MM.1S (cell line): ENCODE data around the gene TMEM101.

ENCODE experiments used
- DNase-seq: peaks from one replicate; pipeline ENCODE4 v3.0.0-alpha.2; 2015
- H2AFZ ChIP-seq: fragments of 300-600 bp; sonication (generic); 2 replicates; pipeline ENCODE4 v1.6.0; 2016; ENCODE audit warnings: antibody characterized with exemption, low read length
- H3F3A ChIP-seq: fragments of 300-600 bp; sonication (generic); 2 replicates; pipeline ENCODE4 v1.6.1; 2016; ENCODE audit warnings: mild to moderate bottlenecking, antibody characterized with exemption, low read length, moderate library complexity, mixed read lengths; ENCODE audit not compliant: insufficient read depth
- H3K27ac ChIP-seq: fragments of 300-600 bp; sonication (generic); 2 replicates; pipeline ENCODE4 v1.5.1; 2016; ENCODE audit warnings: mild to moderate bottlenecking, low read length
- H3K27me3 ChIP-seq: fragments of 300-600 bp; sonication (generic); replicated peaks from 2 replicates; pipeline ENCODE4 v1.6.0; 2016; ENCODE audit warnings: low read length; ENCODE audit not compliant: insufficient read depth
- H3K36me3 ChIP-seq: fragments of 300-600 bp; sonication (generic); replicated peaks from 2 replicates; pipeline ENCODE4 v1.6.1; 2016; ENCODE audit warnings: mild to moderate bottlenecking, low read length, mixed read lengths; ENCODE audit not compliant: insufficient read depth
- H3K4me1 ChIP-seq: fragments of 300-600 bp; sonication (generic); 2 replicates; pipeline ENCODE4 v1.6.1; 2016; ENCODE audit warnings: low read length, mixed read lengths
- H3K4me2 ChIP-seq: fragments of 300-600 bp; sonication (generic); 2 replicates; pipeline ENCODE4 v1.6.0; 2016; ENCODE audit warnings: low read depth, low read length
- H3K4me3 ChIP-seq: fragments of 300-600 bp; sonication (generic); 2 replicates; pipeline ENCODE4 v1.5.1; 2016; ENCODE audit warnings: low read length, mixed read lengths
- H3K79me2 ChIP-seq: fragments of 300-600 bp; sonication (generic); 2 replicates; pipeline ENCODE4 v1.6.1; 2016; ENCODE audit warnings: mixed run types, low read length, mixed read lengths
- H3K9ac ChIP-seq: fragments of 300-600 bp; sonication (generic); 2 replicates; pipeline ENCODE4 v1.6.1; 2016; ENCODE audit warnings: low read length, mixed read lengths
- H3K9me2 ChIP-seq: fragments of 300-600 bp; sonication (generic); replicated peaks from 2 replicates; pipeline ENCODE4 v1.6.1; 2016; ENCODE audit warnings: mild to moderate bottlenecking, low read length, mixed read lengths; ENCODE audit not compliant: insufficient read depth
- H3K9me3 ChIP-seq: fragments of 300-600 bp; sonication (generic); replicated peaks from 2 replicates; pipeline ENCODE4 v1.6.1; 2016; ENCODE audit warnings: mild to moderate bottlenecking, low read length, mixed read lengths; ENCODE audit not compliant: insufficient read depth
- H4K20me1 ChIP-seq: fragments of 300-600 bp; sonication (generic); 2 replicates; pipeline ENCODE4 v1.6.1; 2016; ENCODE audit warnings: mild to moderate bottlenecking, low read length, moderate library complexity, mixed read lengths; ENCODE audit not compliant: insufficient read depth
- EZH2 ChIP-seq: fragments of 300-600 bp; sonication (generic); optimal IDR thresholded peaks from 2 replicates; pipeline ENCODE3; 2017; ENCODE audit warnings: low read depth, mild to moderate bottlenecking, antibody characterized with exemption, low read length, mixed read lengths
- EZH2phosphoT487 ChIP-seq: fragments of 300-600 bp; sonication (generic); IDR thresholded peaks from 2 replicates; pipeline ENCODE4 v1.6.1; 2018; ENCODE audit warnings: antibody characterized with exemption, low read length
- TF ChIP-seq, protein P1 (sequence below): fragments of 300-600 bp; sonication (generic); IDR thresholded peaks from 2 replicates; pipeline ENCODE4 v1.5.1; 2016; ENCODE audit warnings: antibody characterized with exemption, low read length, mixed read lengths

The TMEM101 gene

DNA sequence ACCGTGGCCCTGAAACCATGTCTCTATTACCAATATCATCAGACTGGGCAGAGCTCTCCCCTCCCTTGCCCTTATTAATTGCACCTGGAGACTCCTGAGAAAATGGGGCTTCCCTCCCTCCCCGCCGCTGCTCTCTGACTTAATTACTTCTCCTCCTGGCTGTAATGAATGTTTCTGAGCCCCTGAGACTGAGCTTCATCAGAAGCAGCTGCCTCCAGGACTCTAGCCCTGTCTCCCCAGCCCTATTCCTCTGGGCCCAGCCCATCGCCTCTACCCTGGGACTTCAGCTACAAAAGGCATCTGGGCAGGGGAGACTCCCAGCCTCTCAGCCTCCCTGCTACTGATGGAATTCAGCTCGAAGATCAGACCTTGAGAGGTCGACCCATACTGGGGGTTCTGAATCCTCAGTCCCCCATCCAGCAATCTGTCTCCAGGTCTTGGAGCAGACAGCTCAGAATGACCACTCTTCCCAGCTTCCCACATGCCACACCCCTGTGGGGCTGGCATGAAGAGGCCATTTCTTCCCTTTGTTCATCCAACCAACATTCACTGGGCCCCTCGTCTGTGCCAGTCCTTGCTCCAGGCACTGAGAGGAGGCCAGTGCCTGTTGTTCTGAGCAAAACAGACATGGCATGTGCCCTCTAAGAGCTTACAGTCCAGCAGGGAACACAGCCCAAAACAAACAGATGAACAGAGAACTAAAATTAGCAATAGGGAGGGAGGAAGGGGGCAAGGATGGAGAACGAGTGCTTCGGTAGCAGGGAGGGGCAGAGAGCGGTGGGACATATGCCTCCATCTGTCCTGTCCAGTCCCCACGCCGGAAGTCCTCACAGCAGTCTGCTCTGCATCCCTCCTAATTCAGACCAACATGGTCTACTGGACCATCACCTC, 27.4 kb downstream of the TMEM101 start:
- Histone ChIP-seq H3K27ac (no peak overlapping the region), H3K4me1 (peaks cover 13% of the 10 kb centered on the region), H3F3A (no peaks in the 10 kb centered on the region), H3K27me3 (no peaks in the 10 kb centered on the region), H3K4me3 (no peak overlapping the region), H3K9me3 (no peaks in the 10 kb centered on the region), H3K79me2 (no peaks in the 10 kb centered on the region), H3K4me2 (peak overlapping the region; percentile 55; the same call in 1 of the 2 replicates), H3K36me3 (no peaks in the 10 kb centered on the region), H2AFZ (peak overlapping the region; percentile 19), H3K9me2 (no peaks in the 10 kb centered on the region), H3K9ac (no peak overlapping the region), H4K20me1 (no peaks in the 10 kb centered on the region)
- no peak for DNase-seq
- TF ChIP-seq EZH2 (no peak), EZH2phosphoT487 (no peak)
- TF ChIP-seq, protein P1, sequence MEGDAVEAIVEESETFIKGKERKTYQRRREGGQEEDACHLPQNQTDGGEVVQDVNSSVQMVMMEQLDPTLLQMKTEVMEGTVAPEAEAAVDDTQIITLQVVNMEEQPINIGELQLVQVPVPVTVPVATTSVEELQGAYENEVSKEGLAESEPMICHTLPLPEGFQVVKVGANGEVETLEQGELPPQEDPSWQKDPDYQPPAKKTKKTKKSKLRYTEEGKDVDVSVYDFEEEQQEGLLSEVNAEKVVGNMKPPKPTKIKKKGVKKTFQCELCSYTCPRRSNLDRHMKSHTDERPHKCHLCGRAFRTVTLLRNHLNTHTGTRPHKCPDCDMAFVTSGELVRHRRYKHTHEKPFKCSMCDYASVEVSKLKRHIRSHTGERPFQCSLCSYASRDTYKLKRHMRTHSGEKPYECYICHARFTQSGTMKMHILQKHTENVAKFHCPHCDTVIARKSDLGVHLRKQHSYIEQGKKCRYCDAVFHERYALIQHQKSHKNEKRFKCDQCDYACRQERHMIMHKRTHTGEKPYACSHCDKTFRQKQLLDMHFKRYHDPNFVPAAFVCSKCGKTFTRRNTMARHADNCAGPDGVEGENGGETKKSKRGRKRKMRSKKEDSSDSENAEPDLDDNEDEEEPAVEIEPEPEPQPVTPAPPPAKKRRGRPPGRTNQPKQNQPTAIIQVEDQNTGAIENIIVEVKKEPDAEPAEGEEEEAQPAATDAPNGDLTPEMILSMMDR = no peak

DNA sequence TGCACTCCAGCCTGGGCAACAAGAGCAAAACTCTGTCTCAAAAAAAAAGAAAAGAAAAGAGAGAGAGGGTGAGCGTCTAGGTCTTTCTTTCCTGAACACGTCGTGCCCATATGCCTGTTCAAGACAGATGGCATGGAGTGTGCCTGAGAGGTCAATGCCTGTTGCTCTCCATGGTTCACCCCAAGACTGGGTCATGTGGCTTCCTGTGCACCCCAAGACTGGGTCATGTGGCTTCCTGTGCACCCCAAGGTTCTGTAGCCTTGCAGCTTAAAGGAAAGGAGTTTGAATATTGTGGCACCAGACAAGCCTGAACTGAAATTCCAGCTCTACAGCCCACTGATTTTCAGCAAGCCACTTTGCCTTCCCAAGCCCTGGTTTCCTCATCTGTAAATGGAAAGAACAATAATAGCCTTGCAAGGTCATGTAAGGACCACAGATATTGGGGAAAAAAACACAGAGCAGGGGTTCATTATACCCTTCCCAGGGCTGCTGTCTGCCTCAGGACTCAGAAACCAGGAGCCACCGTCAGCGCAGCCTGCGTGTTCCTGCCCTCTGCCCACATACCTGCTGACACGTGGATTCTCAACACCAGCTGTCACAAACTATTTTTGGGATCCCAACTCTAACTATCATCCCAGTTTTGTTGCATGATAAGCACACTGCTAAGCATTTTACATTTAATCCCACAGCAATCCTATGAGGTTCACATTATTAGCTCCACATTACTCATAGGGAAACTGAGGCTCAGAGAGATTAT, 28.4 kb downstream of the TMEM101 start:
- Histone ChIP-seq H3K4me2 (peak overlapping the region; percentile 55), H2AFZ (peak overlapping the region; percentile 19), H3K9ac (no peak overlapping the region), H4K20me1 (no peaks in the 10 kb centered on the region), H3K79me2 (no peaks in the 10 kb centered on the region), H3K9me2 (no peaks in the 10 kb centered on the region), H3K36me3 (no peaks in the 10 kb centered on the region), H3K27ac (peak overlapping the region; percentile 28; the same call in 1 of the 2 replicates), H3K4me3 (no peak overlapping the region), H3K27me3 (no peaks in the 10 kb centered on the region), H3K9me3 (no peaks in the 10 kb centered on the region), H3K4me1 (peaks cover 13% of the 10 kb centered on the region), H3F3A (no peaks in the 10 kb centered on the region)
- peak; percentile 39 for DNase-seq
- TF ChIP-seq, protein P1 = no peak
- TF ChIP-seq EZH2 = no peak
- no peak for TF ChIP-seq EZH2phosphoT487

DNA sequence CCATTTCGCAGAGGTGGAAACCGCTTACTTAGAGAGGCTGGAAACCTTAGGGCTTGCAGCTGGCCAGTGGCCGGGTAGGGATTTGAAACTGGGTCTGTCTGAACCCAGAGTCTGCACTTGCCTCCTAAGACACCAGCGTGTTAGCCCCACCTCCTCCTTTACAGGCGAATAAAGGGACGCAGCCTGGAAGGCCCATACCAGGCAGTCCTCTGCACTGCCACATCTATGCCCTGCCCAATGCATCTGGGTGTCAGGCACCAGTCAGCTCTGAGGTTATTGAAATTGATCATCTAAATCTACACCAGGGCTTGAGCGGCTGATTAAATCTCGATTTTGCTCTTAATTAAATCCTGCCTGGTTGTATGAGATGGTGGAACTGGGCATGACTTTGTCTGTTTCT, 30.2 kb downstream of the TMEM101 start:
- H3K9me2 ChIP-seq = no peaks in the 10 kb centered on the region
- no peaks in the 10 kb centered on the region for H3K9me3 ChIP-seq
- no peaks in the 10 kb centered on the region for H3K27me3 ChIP-seq
- H4K20me1 ChIP-seq = no peaks in the 10 kb centered on the region
- H3K9ac ChIP-seq = no peak overlapping the region
- H3K4me2 ChIP-seq = no peak overlapping the region
- no peak overlapping the region for H3K27ac ChIP-seq
- peaks cover 13% of the 10 kb centered on the region for H3K4me1 ChIP-seq
- no peak overlapping the region for H3K4me3 ChIP-seq
- H3F3A ChIP-seq = no peaks in the 10 kb centered on the region
- no peak for DNase-seq
- no peak overlapping the region for H2AFZ ChIP-seq
- H3K36me3 ChIP-seq = no peaks in the 10 kb centered on the region
- TF ChIP-seq EZH2phosphoT487 = no peak
- TF ChIP-seq EZH2 = no peak
- TF ChIP-seq, protein P1 = no peak
- no peaks in the 10 kb centered on the region for H3K79me2 ChIP-seq
